MM.1S (cell line): Measurements from ENCODE around the gene ESPL1.

Source experiments
- DNase-seq: peaks from one replicate; pipeline ENCODE4 v3.0.0-alpha.2; 2015
- H2AFZ ChIP-seq: fragments of 300-600 bp; sonication (generic); 2 replicates; pipeline ENCODE4 v1.6.0; 2016; ENCODE audit warnings: antibody characterized with exemption, low read length
- H3F3A ChIP-seq: fragments of 300-600 bp; sonication (generic); 2 replicates; pipeline ENCODE4 v1.6.1; 2016; ENCODE audit warnings: mild to moderate bottlenecking, antibody characterized with exemption, low read length, moderate library complexity, mixed read lengths; ENCODE audit not compliant: insufficient read depth
- H3K27ac ChIP-seq: fragments of 300-600 bp; sonication (generic); 2 replicates; pipeline ENCODE4 v1.5.1; 2016; ENCODE audit warnings: mild to moderate bottlenecking, low read length
- H3K27me3 ChIP-seq: fragments of 300-600 bp; sonication (generic); replicated peaks from 2 replicates; pipeline ENCODE4 v1.6.0; 2016; ENCODE audit warnings: low read length; ENCODE audit not compliant: insufficient read depth
- H3K36me3 ChIP-seq: fragments of 300-600 bp; sonication (generic); replicated peaks from 2 replicates; pipeline ENCODE4 v1.6.1; 2016; ENCODE audit warnings: mild to moderate bottlenecking, low read length, mixed read lengths; ENCODE audit not compliant: insufficient read depth
- H3K4me1 ChIP-seq: fragments of 300-600 bp; sonication (generic); 2 replicates; pipeline ENCODE4 v1.6.1; 2016; ENCODE audit warnings: low read length, mixed read lengths
- H3K4me2 ChIP-seq: fragments of 300-600 bp; sonication (generic); 2 replicates; pipeline ENCODE4 v1.6.0; 2016; ENCODE audit warnings: low read depth, low read length
- H3K4me3 ChIP-seq: fragments of 300-600 bp; sonication (generic); 2 replicates; pipeline ENCODE4 v1.5.1; 2016; ENCODE audit warnings: low read length, mixed read lengths
- H3K79me2 ChIP-seq: fragments of 300-600 bp; sonication (generic); 2 replicates; pipeline ENCODE4 v1.6.1; 2016; ENCODE audit warnings: mixed run types, low read length, mixed read lengths
- H3K9ac ChIP-seq: fragments of 300-600 bp; sonication (generic); 2 replicates; pipeline ENCODE4 v1.6.1; 2016; ENCODE audit warnings: low read length, mixed read lengths
- H3K9me2 ChIP-seq: fragments of 300-600 bp; sonication (generic); replicated peaks from 2 replicates; pipeline ENCODE4 v1.6.1; 2016; ENCODE audit warnings: mild to moderate bottlenecking, low read length, mixed read lengths; ENCODE audit not compliant: insufficient read depth
- H3K9me3 ChIP-seq: fragments of 300-600 bp; sonication (generic); replicated peaks from 2 replicates; pipeline ENCODE4 v1.6.1; 2016; ENCODE audit warnings: mild to moderate bottlenecking, low read length, mixed read lengths; ENCODE audit not compliant: insufficient read depth
- H4K20me1 ChIP-seq: fragments of 300-600 bp; sonication (generic); 2 replicates; pipeline ENCODE4 v1.6.1; 2016; ENCODE audit warnings: mild to moderate bottlenecking, low read length, moderate library complexity, mixed read lengths; ENCODE audit not compliant: insufficient read depth
- EZH2 ChIP-seq: fragments of 300-600 bp; sonication (generic); optimal IDR thresholded peaks from 2 replicates; pipeline ENCODE3; 2017; ENCODE audit warnings: low read depth, mild to moderate bottlenecking, antibody characterized with exemption, low read length, mixed read lengths
- EZH2phosphoT487 ChIP-seq: fragments of 300-600 bp; sonication (generic); IDR thresholded peaks from 2 replicates; pipeline ENCODE4 v1.6.1; 2018; ENCODE audit warnings: antibody characterized with exemption, low read length
- TF ChIP-seq, protein P1 (sequence below): fragments of 300-600 bp; sonication (generic); IDR thresholded peaks from 2 replicates; pipeline ENCODE4 v1.5.1; 2016; ENCODE audit warnings: antibody characterized with exemption, low read length, mixed read lengths

Gene ESPL1

DNA sequence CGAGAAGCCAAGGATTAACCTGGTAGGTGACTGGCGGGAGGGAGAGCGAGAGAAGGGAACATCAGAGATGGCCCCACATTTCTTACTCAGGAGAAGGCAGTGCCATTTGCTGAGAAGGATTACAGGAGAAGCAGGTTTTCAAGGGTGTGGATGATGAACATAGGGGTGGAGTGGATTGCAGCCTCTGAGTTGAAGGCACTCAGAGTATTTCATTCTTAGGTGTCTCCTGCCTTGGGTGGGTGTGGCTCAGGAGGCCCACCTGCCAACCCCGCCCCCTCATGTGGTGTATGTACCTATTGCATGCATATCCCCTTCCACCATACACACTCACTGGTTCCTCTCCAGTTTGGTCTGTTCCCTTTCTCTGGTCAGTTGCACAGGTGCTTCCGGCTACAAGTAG is 6.3 kb downstream of the ESPL1 start:
- no peaks in the 10 kb centered on the region for H4K20me1 ChIP-seq
- H3K9ac ChIP-seq = no peak overlapping the region
- DNase-seq = no peak
- H3K9me2 ChIP-seq = no peaks in the 10 kb centered on the region
- H3K9me3 ChIP-seq = no peaks in the 10 kb centered on the region
- H3K4me1 ChIP-seq = no peaks in the 10 kb centered on the region; the same call in 1 of the 2 replicates
- TF ChIP-seq EZH2 = no peak
- TF ChIP-seq EZH2phosphoT487 = no peak
- TF ChIP-seq, protein P1, sequence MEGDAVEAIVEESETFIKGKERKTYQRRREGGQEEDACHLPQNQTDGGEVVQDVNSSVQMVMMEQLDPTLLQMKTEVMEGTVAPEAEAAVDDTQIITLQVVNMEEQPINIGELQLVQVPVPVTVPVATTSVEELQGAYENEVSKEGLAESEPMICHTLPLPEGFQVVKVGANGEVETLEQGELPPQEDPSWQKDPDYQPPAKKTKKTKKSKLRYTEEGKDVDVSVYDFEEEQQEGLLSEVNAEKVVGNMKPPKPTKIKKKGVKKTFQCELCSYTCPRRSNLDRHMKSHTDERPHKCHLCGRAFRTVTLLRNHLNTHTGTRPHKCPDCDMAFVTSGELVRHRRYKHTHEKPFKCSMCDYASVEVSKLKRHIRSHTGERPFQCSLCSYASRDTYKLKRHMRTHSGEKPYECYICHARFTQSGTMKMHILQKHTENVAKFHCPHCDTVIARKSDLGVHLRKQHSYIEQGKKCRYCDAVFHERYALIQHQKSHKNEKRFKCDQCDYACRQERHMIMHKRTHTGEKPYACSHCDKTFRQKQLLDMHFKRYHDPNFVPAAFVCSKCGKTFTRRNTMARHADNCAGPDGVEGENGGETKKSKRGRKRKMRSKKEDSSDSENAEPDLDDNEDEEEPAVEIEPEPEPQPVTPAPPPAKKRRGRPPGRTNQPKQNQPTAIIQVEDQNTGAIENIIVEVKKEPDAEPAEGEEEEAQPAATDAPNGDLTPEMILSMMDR = no peak
- H3K4me2 ChIP-seq = no peak overlapping the region
- H3K36me3 ChIP-seq = 0 out of 2 replicates have a peak, but pooled peaks cover 4% of the 10 kb centered on the region
- peaks cover 28% of the 10 kb centered on the region for H3K79me2 ChIP-seq
- H3K27ac ChIP-seq = no peak overlapping the region
- H3F3A ChIP-seq = no peaks in the 10 kb centered on the region; the same call in 1 of the 2 replicates
- H3K4me3 ChIP-seq = no peak overlapping the region
- no peaks in the 10 kb centered on the region for H3K27me3 ChIP-seq
- H2AFZ ChIP-seq = no peak overlapping the region

DNA sequence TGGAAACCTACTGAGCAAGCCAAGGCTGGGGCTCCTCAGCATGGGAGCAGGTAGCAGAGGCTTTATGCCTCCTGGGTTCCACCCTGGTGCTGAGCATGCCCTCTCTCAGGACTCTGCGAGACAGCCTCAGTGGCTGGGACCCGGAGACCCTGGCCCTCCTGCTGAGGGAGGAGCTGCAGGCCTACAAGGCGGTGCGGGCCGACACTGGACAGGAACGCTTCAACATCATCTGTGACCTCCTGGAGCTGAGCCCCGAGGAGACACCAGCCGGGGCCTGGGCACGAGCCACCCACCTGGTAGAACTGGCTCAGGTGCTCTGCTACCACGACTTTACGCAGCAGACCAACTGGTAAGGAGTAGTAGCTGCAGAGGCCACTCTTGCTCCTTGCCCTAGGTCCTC is 8.4 kb downstream of the ESPL1 start:
- 0 out of 2 replicates have a peak, but pooled peaks cover 4% of the 10 kb centered on the region for H3K36me3 ChIP-seq
- no peaks in the 10 kb centered on the region for H3K4me1 ChIP-seq
- no peaks in the 10 kb centered on the region for H3K9me2 ChIP-seq
- no peak overlapping the region for H3K9ac ChIP-seq
- no peaks in the 10 kb centered on the region; the same call in 1 of the 2 replicates for H3F3A ChIP-seq
- no peak overlapping the region for H2AFZ ChIP-seq
- no peaks in the 10 kb centered on the region for H3K27me3 ChIP-seq
- no peak overlapping the region for H3K27ac ChIP-seq
- no peaks in the 10 kb centered on the region for H3K9me3 ChIP-seq
- H3K4me2 ChIP-seq = no peak overlapping the region
- no peak overlapping the region for H3K4me3 ChIP-seq
- DNase-seq = no peak
- TF ChIP-seq EZH2phosphoT487 (no peak), EZH2 (no peak)
- TF ChIP-seq, protein P1 = no peak
- no peaks in the 10 kb centered on the region for H4K20me1 ChIP-seq
- H3K79me2 ChIP-seq = peaks cover 14% of the 10 kb centered on the region

DNA sequence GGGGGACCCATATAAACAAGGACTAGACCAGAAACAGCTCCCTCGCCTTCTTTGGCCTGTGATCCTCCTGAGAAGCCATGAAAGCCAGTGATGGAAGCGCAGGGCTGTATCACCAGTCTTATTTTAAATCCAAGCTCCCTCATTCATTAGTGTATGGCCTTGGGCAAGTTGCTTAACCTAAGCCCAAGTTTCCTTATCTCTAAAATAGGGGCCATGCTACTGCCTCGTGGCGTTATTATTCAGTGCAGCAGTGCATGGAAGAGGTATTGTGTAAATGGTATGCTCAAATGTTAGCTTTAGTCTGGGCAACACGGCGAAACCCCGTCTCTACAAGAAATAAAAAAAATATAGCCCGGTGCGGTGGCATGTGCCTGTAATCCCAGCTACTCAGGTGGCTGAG is 9.9 kb downstream of the ESPL1 start:
- Histone ChIP-seq H3K4me3 (no peak overlapping the region), H3K4me1 (no peaks in the 10 kb centered on the region), H3K9ac (no peak overlapping the region), H2AFZ (no peak overlapping the region), H3K27ac (no peak overlapping the region), H3K36me3 (peaks cover 11% of the 10 kb centered on the region; the same call in 1 of the 2 replicates), H3K9me2 (no peaks in the 10 kb centered on the region), H3K4me2 (no peak overlapping the region), H3K27me3 (no peaks in the 10 kb centered on the region), H3K79me2 (peaks cover 5% of the 10 kb centered on the region), H3F3A (no peaks in the 10 kb centered on the region; the same call in 1 of the 2 replicates), H3K9me3 (no peaks in the 10 kb centered on the region), H4K20me1 (no peaks in the 10 kb centered on the region)
- TF ChIP-seq EZH2phosphoT487 = no peak
- TF ChIP-seq, protein P1 = no peak
- TF ChIP-seq EZH2 = no peak
- DNase-seq = no peak
